ENCODE measurements around the gene RPUSD1.

RPUSD1 gene

GRCh38 chr16:813204-813915, 25.2 kb upstream of the RPUSD1 start:
- peak; percentile 65 for TF ChIP-seq CTCF (conservative IDR thresholded peaks at IDR 0.05; ENCODE audit: low read depth, low read length)
- DNase-seq (ENCODE audit: low read depth), result peak; percentile 19
- H3K4me3 ChIP-seq (ENCODE audit: low read depth, low read length), result no peak overlapping the region

- no peak for DNase-seq (ENCODE audit: low read depth)
- peak overlapping the region; percentile 76 for H3K4me3 ChIP-seq (ENCODE audit: low read depth, low read length)
- TF ChIP-seq CTCF (conservative IDR thresholded peaks at IDR 0.05; ENCODE audit: low read depth, low read length), result no peak
Measured at GRCh38 chr16:808085-808386, 19.9 kb upstream of the RPUSD1 start.

- H3K4me3 ChIP-seq (ENCODE audit: low read depth, low read length), result peak overlapping the region; percentile 76
- peak; percentile 91 for DNase-seq (ENCODE audit: low read depth)
- TF ChIP-seq CTCF (conservative IDR thresholded peaks at IDR 0.05; ENCODE audit: low read depth, low read length), result no peak
Measured at GRCh38 chr16:807347-808084, 19.3 kb upstream of the RPUSD1 start.

GRCh38 chr16:805474-805873, 17.3 kb upstream of the RPUSD1 start:
- H3K4me3 ChIP-seq (ENCODE audit: low read depth, low read length), result no peak overlapping the region
- no peak for DNase-seq (ENCODE audit: low read depth)
- TF ChIP-seq CTCF (conservative IDR thresholded peaks at IDR 0.05; ENCODE audit: low read depth, low read length), result no peak

GRCh38 chr16:804193-805048, 16.2 kb upstream of the RPUSD1 start:
- DNase-seq (ENCODE audit: low read depth), result no peak
- no peak for TF ChIP-seq CTCF (conservative IDR thresholded peaks at IDR 0.05; ENCODE audit: low read depth, low read length)
- H3K4me3 ChIP-seq (ENCODE audit: low read depth, low read length), result no peak overlapping the region

- no peak overlapping the region for H3K4me3 ChIP-seq (ENCODE audit: low read depth, low read length)
- DNase-seq (ENCODE audit: low read depth), result no peak
- no peak for TF ChIP-seq CTCF (conservative IDR thresholded peaks at IDR 0.05; ENCODE audit: low read depth, low read length)
Measured at GRCh38 chr16:803754-804080, 15.5 kb upstream of the RPUSD1 start.
